GM21390 (cell line): ENCODE data around the gene ADGRV1.

Experiments used
- ATAC-seq: cut with Tn5 transposase; IDR thresholded peaks from one replicate; pipeline ENCODE4 v1.9.1; 2021; ENCODE audit not compliant: unreplicated experiment

ADGRV1 gene

GRCh38 chr5:91146230-91146629 is 587.6 kb downstream of the ADGRV1 start:
- ATAC-seq, result no peak

DNA sequence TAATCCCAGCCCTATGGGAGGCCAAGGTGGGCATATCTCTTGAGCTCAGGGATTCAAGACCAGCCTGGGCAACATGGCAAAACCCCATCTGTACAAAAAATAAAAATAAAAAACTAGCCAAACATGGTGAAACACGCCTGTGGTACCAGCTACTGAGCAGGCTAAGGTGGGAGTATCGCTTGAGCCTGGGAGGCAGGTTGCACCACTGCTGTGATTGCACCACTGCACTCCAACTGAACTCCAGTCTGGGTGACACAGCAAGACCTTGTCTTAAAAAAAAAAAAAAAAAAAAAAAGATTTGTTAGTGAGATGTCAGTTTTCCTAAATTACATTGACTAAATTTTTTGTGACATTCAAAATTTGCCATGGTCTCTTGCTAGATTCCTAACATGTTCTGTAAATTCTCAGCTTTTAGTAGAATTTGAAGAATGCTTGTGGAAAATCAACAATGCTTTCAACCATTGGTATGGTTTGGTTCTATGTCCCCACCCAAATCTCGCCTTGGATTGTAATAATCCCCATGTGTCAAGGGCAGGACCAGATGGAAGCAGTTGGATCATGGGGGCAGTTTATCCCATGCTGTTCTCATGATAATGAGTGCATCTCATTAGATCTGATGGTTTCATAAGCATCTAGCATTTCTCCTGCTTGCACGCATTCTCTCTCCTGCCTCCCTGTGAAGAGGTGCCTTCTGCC is 588.5 kb downstream of the ADGRV1 start:
- no peak for ATAC-seq

DNA sequence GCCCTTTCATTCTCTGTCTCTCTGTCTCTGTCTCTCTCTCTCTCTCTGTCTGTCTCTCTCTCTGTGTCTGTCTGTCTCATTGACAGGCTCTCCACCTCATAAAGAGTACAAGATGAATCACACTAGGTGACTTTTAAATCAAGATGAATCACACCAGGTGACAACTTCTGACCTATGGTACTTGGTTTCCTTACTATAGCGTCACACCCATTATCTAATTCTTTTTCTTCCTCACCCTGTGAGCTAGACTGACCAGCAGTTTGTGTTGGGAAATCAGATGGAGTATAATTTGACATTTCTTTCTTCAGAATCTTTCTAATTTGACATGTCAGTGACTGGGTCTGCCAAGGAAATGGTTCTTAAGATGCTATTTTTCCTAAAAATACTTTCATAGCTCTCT is 591.6 kb downstream of the ADGRV1 start:
- no peak for ATAC-seq

- ATAC-seq, result no peak
Observed at GRCh38 chr5:91150636-91151035, 592.0 kb downstream of the ADGRV1 start.

GRCh38 chr5:91151947-91152346 is 593.4 kb downstream of the ADGRV1 start:
- ATAC-seq, result no peak

DNA sequence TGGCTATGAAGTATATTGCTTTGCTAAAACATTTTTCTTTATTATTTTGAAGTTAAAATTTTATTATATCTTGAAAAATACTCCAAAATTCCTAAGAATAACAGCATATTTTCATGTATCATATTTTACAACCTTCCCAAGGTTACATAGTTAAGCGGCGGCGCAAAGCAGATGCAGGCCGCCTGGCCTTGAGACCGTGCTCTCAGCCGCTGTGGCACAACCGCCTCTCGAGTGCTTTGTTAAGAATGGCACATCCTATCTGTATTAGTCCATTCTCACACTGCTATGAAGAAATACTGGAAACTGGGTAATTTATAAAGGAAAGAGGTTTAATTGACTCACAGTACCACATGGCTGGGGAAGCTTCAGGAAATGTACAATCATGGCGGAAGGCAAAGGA is 595.7 kb downstream of the ADGRV1 start:
- ATAC-seq, result no peak

- ATAC-seq, result no peak
Observed at GRCh38 chr5:91155274-91155673, 596.7 kb downstream of the ADGRV1 start.

- ATAC-seq, result no peak
Observed at GRCh38 chr5:91156242-91156641, 597.6 kb downstream of the ADGRV1 start.

DNA sequence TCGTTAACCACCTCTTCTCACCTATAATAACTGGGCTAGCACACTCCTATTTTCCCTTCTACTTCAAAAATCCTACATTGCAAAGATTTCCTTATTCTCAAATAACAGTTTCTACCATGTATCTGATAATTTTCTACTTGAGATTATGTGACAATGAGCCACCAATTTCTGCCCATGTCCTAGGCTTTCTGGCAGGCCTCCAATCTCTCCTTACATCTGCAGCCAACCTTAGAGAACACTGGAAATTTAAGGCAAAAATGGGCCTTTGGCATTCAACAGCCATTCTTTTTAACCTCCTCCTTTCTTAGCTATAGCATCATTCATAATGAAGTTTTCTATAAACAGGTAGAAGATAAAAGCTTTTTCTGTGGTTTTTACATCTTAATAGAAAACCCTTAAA is 599.4 kb downstream of the ADGRV1 start:
- ATAC-seq, result no peak

- no peak for ATAC-seq
Observed at GRCh38 chr5:91159647-91160046, 601.0 kb downstream of the ADGRV1 start.

DNA sequence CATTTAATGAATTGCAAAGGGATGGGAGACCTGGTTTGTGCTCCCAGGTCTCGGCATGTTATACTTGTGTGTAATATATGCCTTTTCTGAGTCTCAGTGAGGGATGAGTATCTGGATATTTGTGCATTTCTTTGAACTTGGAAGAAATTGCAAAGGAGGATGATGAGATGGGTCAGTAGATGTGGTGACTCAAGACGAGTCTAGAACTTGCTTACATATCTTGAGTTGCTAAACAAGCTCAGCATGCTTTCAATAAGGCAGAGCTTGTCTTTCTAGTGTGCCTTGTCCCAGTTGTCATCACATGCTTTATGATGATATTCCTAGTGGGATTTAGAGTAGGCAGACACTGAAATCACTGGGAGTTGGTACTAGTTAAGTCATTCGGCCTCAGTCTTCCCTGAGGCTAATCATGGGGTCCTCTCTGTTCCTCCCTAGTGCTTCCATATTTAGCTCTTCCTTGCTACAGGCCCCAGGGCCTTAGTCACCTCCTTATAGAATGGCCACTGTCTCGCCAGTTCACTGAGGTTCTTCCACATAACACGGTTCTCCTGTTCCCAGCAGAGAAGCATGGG is 602.2 kb downstream of the ADGRV1 start:
- ATAC-seq, result no peak

GRCh38 chr5:91162534-91163381 is 604.2 kb downstream of the ADGRV1 start:
- ATAC-seq, result peak; percentile 99

- no peak for ATAC-seq
Observed at GRCh38 chr5:91164424-91164823, 605.8 kb downstream of the ADGRV1 start.

- ATAC-seq, result no peak
Observed at GRCh38 chr5:91166059-91166807, 607.6 kb downstream of the ADGRV1 start.

- ATAC-seq, result peak; percentile 55
Observed at GRCh38 chr5:91168859-91169258, 610.3 kb downstream of the ADGRV1 start.

DNA sequence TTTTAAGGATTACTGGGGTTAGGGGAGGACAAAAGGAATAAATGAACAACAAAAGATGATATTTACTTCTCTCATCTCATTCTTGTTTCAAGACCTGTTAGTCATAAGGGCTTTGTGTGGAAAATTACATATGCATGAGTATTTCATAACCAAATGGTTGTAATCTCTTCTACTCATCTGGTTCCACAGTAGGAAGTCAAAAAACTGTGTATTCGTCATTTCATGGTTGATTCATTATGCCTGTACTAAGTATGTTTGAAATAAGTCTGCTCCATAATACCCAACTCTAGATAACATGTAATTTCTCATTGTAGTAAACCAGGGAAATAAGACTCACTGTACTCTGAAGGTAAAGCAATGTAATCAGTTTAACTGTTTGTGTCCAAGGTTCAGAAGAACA is 611.7 kb downstream of the ADGRV1 start:
- ATAC-seq, result no peak

DNA sequence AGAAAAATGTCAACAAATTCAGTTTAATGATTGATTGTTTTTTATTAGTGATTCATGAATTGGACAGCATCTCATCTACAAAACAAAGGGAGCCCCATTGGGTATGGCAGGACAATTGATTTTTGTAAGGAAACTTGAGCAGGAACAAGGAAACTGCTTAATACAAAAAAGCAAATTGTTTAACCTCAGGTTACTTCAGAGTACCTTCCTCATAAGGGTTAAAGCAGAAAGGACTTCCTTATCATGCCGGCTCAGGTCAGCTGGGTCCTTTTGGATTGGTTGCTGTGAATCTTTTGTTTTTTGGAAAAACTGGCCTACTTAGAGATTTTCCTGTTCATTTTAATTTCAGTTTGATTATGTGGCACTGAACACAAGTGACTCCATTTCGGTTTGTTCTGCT is 612.7 kb downstream of the ADGRV1 start:
- no peak for ATAC-seq

DNA sequence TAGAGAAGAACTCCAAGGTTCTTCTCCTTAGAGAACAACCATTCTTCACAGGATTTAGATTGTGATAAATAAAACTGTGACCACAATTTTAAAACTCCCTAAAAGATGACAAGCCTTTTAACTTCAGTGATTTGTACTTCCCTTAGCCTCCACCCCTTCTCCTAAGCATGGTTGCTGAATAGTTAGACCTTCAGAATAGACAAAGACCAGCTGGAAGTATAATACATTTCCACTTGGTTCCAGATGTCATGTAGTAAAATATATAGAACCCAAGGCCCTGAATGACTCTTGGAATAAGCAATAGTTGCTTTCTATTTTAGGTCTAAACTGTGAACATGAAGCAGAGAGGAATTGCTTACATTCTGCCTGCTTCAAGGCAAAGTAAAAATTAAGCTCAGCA is 615.8 kb downstream of the ADGRV1 start:
- no peak for ATAC-seq

GRCh38 chr5:91175708-91176107 is 617.1 kb downstream of the ADGRV1 start:
- no peak for ATAC-seq

- ATAC-seq, result no peak
Observed at GRCh38 chr5:91176288-91177016, 617.9 kb downstream of the ADGRV1 start.

- no peak for ATAC-seq
Observed at GRCh38 chr5:91177085-91177484, 618.5 kb downstream of the ADGRV1 start.
